ENCODE data around the gene TRMT10C. TPM values are rescaled to one million over a fixed set of nuclear protein-coding genes. Genes with fewer than 3 reads are reported as not detected.

The TRMT10C gene
- polyA plus RNA-seq, 3 donors = 4.1 to 21.0 (median 14.6) TPM

DNA sequence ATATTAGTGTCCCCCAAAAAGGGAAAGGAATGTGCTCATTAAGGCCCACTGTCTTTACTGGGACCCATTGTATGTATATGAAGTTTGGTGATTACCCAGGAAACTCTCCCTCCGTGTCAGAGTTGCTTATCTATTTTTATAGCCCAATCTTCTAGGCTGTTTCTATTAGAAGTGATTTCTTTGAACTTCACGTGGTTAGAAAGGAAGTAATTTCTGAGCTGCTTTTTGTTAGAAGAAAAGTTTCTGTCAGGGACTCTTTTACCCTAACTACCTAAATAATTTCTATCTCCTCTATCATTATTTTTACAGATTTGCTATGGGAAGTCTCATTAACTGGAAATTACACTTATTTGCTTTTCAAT is 31.0 kb upstream of the TRMT10C start:
- no peak overlapping the region for H3K9ac ChIP-seq (ENCODE audit: insufficient read depth, low read length, poor library complexity, severe bottlenecking)
- H3K36me3 ChIP-seq (replicated peaks in 1 of 2; ENCODE audit: control insufficient read depth in 1 of 2, insufficient read depth in 2 of 2, low read length in 2 of 2) = no peaks in the 10 kb centered on the region
- H3K4me2 ChIP-seq (replicated peaks; ENCODE audit: extremely low read depth, low read length, poor library complexity, severe bottlenecking) = no peak overlapping the region
- no peaks in the 10 kb centered on the region for H3K4me1 ChIP-seq (ENCODE audit: control insufficient read depth in 1 of 2, insufficient read depth in 2 of 2, low read length in 2 of 2)
- H3K27me3 ChIP-seq (ENCODE audit: control insufficient read depth in 2 of 2, insufficient read depth in 2 of 2, low read length in 2 of 2) = no peaks in the 10 kb centered on the region
- H2AFZ ChIP-seq (ENCODE audit: insufficient read depth, low read depth, low read length, poor library complexity, severe bottlenecking) = no peak overlapping the region
- no peaks in the 10 kb centered on the region for H4K20me1 ChIP-seq (ENCODE audit: insufficient read depth, low read length)
- Mint-ChIP-seq H3K4me3 (no peak overlapping the region), H3K27me3 (ENCODE audit: low read depth in 3 of 3) (peaks cover 0 to 4% (median 0%) of the 10 kb centered on the region in 3 donors), H3K9me3 (peaks cover 0 to 15% (median 0%) of the 10 kb centered on the region in 7 donors), H3K4me1 (no peaks in the 10 kb centered on the region), H3K27ac (no peak overlapping the region), H3K36me3 (no peaks in the 10 kb centered on the region)
- no peak for DNase-seq
- no peak overlapping the region for H3K4me3 ChIP-seq (replicated peaks in 1 of 3; ENCODE audit: low read depth in 2 of 3, low read length in 3 of 3)
- H3K79me2 ChIP-seq (ENCODE audit: insufficient read depth, low read length) = no peaks in the 10 kb centered on the region
- no peaks in the 10 kb centered on the region for H3K9me3 ChIP-seq (replicated peaks in 1 of 2; ENCODE audit: control insufficient read depth in 1 of 2, insufficient read depth in 1 of 2, low read length in 2 of 2)
- intact Hi-C loops (cut with micrococcal nuclease) = no loop called here
- H3K27ac ChIP-seq (ENCODE audit: low read depth in 1 of 2, low read length in 2 of 2) = no peak overlapping the region
- no peak for TF ChIP-seq CTCF (IDR thresholded peaks at IDR 0.05)
- WGBS (ENCODE audit: insufficient coverage) = no CpG with 5 or more reads among the region's 2 CpGs

GRCh38 chr3:101531473-101532086 is 30.1 kb upstream of the TRMT10C start:
- Histone ChIP-seq H3K4me1 (ENCODE audit: control insufficient read depth in 1 of 2, insufficient read depth in 2 of 2, low read length in 2 of 2) (no peaks in the 10 kb centered on the region), H3K4me3 (replicated peaks in 1 of 3; ENCODE audit: low read depth in 2 of 3, low read length in 3 of 3) (no peak overlapping the region), H4K20me1 (ENCODE audit: insufficient read depth, low read length) (no peaks in the 10 kb centered on the region), H2AFZ (ENCODE audit: insufficient read depth, low read depth, low read length, poor library complexity, severe bottlenecking) (no peak overlapping the region), H3K9ac (ENCODE audit: insufficient read depth, low read length, poor library complexity, severe bottlenecking) (no peak overlapping the region), H3K27ac (ENCODE audit: low read depth in 1 of 2, low read length in 2 of 2) (no peak overlapping the region), H3K79me2 (ENCODE audit: insufficient read depth, low read length) (no peaks in the 10 kb centered on the region), H3K27me3 (ENCODE audit: control insufficient read depth in 2 of 2, insufficient read depth in 2 of 2, low read length in 2 of 2) (no peaks in the 10 kb centered on the region), H3K36me3 (replicated peaks in 1 of 2; ENCODE audit: control insufficient read depth in 1 of 2, insufficient read depth in 2 of 2, low read length in 2 of 2) (no peaks in the 10 kb centered on the region), H3K9me3 (replicated peaks in 1 of 2; ENCODE audit: control insufficient read depth in 1 of 2, insufficient read depth in 1 of 2, low read length in 2 of 2) (no peaks in the 10 kb centered on the region), H3K4me2 (replicated peaks; ENCODE audit: extremely low read depth, low read length, poor library complexity, severe bottlenecking) (no peak overlapping the region)
- H3K4me3 Mint-ChIP-seq = no peak overlapping the region
- no peak for DNase-seq
- no peaks in the 10 kb centered on the region for H3K36me3 Mint-ChIP-seq
- no peaks in the 10 kb centered on the region for H3K4me1 Mint-ChIP-seq
- H3K27ac Mint-ChIP-seq = no peak overlapping the region
- H3K9me3 Mint-ChIP-seq = peaks cover 0 to 7% (median 2%) of the 10 kb centered on the region in 7 donors
- WGBS (ENCODE audit: insufficient coverage) = no CpG with 5 or more reads among the region's 2 CpGs
- intact Hi-C loops (cut with micrococcal nuclease) = no loop called here
- peaks cover 0 to 4% (median 0%) of the 10 kb centered on the region in 3 donors for H3K27me3 Mint-ChIP-seq (ENCODE audit: low read depth in 3 of 3)
- TF ChIP-seq CTCF (IDR thresholded peaks at IDR 0.05) = no peak

Measured in CD14-positive monocyte (primary cell).